ENCODE measurements around the gene TTYH2.
"Not testable (repeated sequence)": the region's sequence is repeated elsewhere in the genome, so short reads cannot be mapped to it uniquely, and the experiment has no call there.

The TTYH2 gene

DNA sequence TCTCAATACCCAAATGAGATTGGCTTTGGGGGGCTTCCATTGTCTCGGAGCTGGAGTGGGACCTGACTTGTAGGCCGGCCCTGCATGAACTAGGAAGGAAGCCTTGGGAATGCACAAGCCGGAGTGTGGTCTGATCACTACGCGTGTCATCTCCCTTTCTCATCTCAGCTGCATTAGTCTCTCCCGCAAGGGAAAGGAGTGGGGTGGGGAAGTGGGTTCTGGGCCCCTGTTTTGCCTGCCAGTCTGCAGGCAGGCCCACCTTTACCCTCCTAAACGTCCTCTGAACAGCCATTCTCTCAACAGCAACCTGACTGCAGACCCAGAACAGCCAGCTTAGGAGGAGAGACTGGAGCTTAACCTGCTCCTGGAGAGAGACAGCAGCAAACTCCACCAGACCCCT is 49.2 kb downstream of the TTYH2 start:
- no peak for DNase-seq (ENCODE audit: low read depth in 2 of 2)

DNA sequence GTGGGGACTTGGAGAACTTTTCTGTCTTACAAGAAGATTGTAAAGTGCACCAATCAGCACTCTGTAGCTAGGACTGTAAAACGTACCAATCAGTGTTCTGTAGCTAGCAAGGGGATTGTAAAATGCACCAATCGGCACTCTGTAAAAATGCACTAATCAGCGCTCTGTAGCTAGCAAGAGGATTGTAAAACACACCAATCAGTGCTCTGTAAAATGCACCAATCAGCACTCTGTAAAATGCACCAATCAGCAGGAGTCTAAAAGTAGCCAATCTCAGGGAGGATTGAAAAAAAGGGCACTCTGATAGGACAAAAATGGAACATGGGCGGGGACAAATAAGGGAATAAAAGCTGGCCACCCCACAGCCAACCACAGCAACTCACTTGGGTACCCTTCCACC is 53.7 kb downstream of the TTYH2 start:
- not testable (repeated sequence) for DNase-seq (ENCODE audit: low read depth in 2 of 2)

DNA sequence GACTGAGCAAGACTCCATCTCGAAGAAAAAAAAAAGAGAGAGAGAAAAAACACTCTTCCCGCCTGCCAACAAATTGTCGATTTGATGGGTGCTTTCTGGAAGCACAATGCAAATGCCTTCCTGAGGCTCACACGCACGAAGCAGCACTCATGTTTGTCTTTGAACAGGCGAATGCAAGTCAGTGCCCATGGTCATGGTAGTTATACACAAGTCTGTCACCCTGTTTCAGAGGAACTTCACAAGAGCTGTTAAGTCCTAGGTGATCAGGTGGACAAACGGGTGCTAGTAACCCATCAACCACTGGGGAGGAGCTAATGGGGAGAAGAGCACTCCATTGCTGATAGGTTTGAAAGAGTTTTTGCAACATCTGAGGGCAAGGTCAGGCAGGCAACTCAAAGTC is 54.2 kb downstream of the TTYH2 start:
- no peak for DNase-seq (ENCODE audit: low read depth in 2 of 2)

DNA sequence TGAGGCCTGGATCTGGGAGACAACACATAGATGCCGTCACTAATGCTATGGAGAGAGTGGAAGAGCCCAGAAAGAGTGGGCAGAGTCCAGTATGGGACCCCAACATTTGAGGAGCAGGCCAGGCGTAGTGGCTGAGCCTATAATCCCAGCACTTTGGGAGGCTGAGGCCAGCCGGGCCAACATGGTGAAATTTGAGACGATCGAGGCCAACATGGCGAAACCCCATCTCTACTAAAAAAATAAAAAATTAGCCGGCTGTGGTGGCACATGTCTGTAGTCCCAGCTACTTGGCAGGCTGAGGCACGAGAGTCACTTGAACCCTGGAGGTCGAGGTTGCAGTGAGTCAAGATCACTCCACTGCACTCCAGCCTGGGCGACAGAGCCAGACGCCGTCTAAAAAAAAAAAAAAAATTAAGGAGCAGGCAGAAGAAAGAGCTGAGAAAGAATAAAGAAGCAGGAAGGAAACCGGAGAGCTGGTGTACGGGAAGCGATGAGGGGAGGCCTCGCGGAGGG is 54.7 kb downstream of the TTYH2 start:
- no peak for DNase-seq (ENCODE audit: low read depth in 2 of 2)

DNA sequence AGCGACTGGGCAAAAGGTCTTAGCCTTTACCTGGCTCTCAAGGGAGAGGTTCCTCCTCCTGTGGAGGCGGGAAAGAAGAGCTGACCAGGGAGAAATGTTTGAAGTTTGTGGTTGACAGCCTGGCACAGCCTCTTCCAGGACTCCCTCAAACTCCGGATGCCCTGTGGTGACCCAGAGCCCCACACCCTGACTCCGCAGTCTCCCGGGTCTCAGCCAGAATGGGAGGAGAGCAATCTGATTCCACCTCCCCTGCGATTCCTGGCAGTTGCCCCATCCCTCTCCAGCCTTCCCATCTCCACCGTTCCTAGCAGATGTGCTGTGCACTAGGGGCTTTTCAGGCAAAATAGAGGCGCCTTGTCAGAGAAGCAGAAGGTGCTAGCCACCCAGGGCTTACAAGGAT is 55.2 kb downstream of the TTYH2 start:
- no peak for DNase-seq (ENCODE audit: low read depth in 2 of 2)

DNA sequence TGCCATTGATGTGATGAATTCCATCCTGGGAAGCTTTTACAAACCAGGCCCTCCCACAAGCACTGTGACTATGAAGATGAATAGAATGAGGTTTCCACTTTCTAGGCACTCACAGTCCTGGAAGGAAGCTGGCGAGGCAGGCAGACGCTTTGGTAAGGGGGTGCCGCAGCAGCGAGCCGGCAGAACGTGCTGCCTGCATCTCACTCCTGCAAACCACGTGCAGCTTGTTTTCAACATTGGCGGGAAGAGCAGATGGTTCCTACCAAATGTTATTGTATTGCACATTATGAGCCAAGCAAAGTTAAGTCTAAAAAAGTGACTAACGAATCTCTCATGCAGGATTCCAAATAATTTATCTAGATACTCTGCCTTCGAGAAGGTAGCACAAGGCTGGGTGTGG is 57.0 kb downstream of the TTYH2 start:
- DNase-seq (ENCODE audit: low read depth in 2 of 2): no peak

DNA sequence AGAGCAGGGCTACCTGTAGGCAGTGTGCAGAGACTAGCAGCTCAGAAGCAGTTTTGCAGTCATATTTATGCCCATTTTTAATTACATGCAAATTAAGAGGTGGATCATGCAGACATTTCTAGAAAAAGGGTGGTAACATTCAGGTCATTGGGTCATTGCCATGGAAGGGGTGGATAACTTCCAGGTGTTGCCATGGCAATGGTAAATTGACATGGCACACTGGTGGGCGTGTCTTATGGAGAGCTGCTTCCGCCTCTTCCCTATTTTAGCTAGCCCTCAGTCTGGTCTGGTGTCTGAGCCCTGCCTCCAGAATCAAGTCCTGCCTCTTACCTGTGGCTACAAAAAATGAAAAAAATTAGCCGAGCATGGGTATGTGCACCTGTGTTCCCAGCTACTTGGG is 57.9 kb downstream of the TTYH2 start:
- DNase-seq (ENCODE audit: low read depth in 2 of 2): no peak

DNA sequence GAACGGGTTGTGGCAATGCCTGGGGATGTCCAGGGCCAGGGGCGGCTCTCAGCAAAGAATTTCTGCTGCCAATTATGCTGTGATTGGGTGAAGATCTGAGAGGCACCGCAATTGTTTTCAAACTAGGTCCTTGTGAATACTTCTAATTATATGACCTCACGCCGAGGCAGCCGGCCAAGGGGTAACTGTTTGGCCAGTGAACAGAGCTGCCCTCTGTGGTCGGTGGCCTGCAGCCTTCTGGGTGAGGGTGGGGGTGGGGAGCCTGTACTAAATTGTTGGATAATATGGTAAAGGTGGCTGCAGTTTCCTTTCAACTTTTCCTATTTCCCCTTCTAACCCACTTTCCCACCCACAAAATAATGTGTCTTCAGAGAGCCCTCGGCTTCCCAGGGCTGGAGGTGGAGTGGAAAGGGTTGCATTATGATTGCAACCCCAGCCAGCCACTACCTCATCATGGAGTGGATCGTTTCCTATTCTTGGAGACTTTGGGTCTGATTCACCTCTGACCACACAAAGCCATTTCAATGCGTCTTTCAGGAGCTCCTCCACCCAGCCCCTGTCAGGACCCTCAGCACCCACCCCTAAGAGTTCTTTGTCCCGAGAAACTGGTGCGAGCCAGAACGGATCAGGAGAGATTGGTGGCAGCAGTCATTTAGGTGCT is 58.7 kb downstream of the TTYH2 start:
- DNase-seq (ENCODE audit: low read depth in 2 of 2): no peak

DNA sequence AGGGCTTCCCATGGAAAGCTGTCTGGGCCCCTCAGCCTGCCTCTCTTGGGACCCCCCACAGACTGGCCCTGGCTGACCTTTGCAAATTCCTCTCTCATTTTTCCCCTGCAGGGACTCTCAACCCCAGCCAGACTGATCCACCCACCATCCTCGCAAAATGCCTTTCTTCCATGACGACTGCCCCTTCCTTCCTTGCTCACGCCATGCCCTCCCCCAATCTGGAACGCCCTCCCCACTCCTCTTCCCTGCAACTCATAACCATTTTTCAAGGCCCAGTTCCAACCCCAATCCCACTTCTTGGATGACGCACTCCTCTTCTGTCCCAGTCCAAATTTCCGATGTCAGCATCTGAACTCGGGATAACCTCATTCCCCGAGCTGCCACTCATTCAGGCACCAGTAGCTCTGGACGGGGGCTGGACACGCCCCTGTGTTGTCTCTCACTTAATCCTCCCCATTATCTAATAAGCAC is 59.4 kb downstream of the TTYH2 start:
- no peak for DNase-seq (ENCODE audit: low read depth in 2 of 2)

DNA sequence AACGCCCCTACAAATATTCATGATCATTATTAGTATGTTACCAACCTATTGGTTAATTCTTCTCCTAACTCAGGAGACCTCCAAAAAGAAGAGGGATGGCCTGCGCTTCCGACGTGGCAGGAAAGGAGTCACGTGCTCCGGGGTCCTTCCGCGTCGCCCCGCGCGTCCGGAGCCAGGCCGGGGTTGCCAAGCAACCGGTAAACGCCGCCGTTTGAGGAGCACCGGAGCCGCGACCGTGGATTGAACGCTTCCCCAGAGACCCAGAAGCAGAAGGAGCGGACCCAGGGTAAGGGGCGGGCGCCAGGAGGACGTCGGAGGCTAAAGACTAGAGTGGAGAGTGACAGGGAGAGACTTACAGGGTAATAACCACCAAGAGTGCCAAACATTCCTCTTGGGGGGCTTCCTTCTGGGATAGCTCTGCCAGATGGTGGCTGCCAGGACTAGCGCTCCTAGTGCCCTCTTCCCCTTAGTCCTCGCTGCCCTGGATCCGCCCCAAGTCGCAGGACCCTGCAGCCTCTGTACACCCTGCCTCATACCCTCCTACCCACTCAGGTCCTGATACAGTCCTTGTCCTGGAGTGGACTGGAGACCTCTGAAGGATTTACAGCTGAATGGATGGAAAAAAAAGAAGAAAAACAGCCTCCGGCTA is 60.8 kb downstream of the TTYH2 start, which contains the start of gene DNAI2:
Gene DNAI2 (plus strand): TSS at position 175 of the 649 bp plus-strand sequence. CDS start 7,584 bp downstream, outside the sequence.
- no peak for DNase-seq (ENCODE audit: low read depth in 2 of 2)

DNA sequence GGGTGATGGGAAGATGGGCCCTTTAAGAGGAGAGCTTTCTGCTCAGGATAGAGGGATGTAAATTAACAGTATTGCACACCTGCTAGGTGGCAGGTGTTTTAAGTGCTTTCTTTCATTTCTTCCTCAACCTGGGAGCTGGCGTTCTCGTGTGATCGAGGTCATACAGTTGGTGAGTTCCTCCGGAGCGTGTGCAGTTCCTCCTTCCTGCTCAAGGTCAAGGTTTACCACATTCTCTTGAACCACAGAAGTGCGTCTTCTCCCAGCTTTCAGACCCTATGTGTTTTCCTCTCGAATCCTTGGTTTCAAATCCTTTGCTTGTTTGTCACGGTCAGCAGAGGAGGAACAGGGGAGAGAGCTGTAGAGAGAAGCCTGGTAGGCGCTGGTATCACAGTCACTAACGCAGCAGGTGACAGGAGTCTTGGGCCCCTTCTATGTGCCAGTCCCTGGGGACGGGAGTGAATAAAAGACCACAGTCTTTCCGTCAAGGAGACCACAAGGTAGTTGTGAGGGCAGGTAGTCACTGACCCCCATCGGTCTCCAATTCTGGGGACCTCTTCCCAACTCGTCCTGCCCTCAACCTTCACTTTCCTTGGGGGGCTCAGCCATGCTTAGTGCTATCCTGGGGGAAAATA is 61.5 kb downstream of the TTYH2 start:
- DNase-seq (ENCODE audit: low read depth in 2 of 2): no peak

DNA sequence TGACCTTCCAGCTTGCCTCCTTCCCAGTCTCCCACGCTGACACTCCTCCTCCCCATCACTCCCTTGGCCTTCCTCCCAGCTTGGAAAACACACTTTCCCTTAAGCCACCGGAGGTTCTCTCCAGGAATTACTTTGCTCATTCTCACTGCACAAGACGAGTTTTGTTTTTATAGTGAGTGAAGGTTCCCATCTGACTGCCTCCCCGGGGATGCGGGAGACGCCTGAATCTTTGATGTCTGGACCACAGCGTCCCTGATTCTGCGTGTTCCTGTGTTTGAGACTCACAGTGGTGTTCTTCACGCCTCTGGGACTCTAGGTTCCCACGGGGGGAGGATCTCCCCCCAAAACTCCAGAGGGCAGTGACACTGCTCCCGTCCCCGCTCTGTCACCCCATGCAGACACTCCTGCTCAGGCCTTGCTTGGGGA is 62.7 kb downstream of the TTYH2 start:
- DNase-seq (ENCODE audit: low read depth in 2 of 2): no peak

DNA sequence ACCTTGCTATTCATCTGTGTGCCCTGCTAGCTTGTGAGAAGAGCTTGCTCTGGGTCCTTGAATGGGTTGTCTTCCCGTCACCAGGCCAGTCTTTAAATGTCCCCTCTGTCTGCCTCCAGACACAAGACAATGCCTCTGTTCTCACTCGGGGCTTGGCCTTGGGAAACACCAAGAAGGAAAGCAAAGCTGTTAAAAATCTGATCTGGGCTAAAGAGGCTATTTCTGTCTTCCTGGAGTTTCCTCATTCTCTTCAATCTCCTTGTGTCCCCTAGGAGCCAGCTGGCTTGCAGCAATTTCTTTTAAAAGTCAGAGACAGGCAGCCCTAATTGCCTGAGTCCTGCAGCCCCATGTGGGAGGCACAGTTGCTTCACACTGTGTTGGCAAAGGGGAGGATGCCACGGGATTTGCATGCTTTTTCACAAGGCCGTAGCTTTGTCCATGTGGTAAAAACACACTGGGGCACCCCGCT is 63.2 kb downstream of the TTYH2 start:
- DNase-seq (ENCODE audit: low read depth in 2 of 2): no peak

DNA sequence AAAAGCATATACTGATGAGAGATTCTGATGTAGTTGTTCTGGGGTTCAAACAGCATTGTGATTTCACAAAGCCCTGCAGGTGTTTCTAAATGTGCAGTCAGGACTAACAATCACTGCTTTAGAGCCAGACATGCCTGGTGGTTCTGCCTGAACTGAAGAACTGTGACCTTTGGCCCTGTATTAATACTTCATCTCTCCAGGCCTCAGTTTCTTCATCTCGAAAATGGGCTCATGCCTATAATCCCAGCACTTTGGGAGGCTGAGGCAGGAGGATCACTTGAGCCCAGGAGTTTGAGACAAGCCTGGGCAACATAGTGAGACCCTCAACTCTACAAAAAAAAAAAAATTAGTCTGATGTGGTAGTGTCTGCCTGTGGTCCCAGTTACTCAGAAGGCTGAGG is 64.6 kb downstream of the TTYH2 start:
- no peak for DNase-seq (ENCODE audit: low read depth in 2 of 2)

DNA sequence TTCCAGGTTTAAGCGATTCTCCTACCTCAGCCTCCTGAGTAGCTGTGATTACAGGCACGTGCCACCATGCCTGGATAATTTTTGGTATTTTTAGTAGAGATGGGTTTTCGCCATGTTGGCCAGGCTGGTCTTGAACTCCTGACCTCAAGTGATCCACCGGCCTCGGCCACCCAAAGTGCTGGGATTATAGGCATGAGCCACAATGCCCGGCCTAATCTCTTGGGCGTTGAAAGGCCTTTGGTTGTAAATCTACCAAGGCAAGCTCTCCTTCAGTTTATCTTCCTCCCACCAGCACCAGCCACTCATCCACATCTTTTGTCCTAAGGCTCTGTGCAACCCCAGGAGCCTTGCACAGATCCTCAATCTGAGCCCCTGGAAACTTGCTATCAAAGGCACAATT is 66.2 kb downstream of the TTYH2 start:
- not testable (repeated sequence) for DNase-seq (ENCODE audit: low read depth in 2 of 2)

DNA sequence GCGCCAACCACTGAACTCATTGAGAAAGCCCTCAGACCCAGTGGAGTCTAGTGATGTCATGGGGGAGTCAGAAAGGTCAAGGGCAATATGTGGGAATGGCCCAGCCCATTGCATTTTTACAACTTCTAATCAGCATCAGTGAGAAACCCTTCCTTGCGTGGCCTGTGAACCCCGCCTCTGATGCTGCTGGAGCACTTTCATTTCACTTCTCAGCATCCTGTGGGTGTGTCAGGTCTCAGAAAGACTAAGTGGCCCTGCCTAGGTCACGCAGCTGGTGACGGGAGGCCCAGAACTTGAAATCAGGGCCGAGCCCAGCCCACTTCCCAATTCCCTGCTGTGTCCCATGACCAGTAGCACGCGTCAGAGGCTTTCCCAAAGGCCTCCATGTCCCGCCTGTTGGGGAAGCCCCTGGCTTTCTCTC is 66.7 kb downstream of the TTYH2 start:
- peak; percentile 23 to 34 for DNase-seq (ENCODE audit: low read depth in 2 of 2)

DNA sequence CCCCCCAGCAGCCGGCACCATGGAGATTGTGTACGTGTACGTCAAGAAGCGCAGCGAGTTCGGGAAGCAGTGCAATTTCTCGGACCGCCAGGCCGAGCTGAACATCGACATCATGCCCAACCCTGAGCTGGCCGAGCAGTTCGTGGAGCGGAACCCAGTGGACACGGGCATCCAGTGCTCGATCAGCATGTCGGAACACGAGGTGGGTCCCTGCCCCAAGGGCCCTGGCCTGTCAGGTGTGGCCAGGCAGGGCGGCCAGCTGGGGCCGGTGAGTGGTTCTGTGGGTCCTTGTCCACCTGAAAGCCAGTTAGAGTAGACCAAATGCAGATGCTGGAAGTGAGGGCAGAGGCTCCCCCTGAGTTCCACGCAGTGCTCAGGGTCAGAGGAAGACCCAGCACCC is 68.4 kb downstream of the TTYH2 start:
- no peak for DNase-seq (ENCODE audit: low read depth in 2 of 2)

DNA sequence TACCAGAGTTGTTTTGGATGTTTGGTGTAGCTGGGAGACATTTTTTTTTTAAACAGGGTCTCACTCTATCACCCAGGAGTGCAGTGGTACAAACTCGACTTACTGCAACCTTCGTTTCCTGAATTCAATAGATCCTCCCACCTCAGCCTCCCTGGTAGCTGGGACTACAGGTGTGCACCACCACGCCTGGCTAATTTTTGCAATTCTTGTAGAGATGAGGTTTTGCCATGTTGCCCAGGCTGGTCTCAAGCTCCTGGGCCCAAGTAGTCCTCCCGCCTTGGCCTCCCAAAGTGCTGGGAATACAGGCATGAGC is 68.9 kb downstream of the TTYH2 start:
- DNase-seq (ENCODE audit: low read depth in 2 of 2): not testable (repeated sequence)

DNA sequence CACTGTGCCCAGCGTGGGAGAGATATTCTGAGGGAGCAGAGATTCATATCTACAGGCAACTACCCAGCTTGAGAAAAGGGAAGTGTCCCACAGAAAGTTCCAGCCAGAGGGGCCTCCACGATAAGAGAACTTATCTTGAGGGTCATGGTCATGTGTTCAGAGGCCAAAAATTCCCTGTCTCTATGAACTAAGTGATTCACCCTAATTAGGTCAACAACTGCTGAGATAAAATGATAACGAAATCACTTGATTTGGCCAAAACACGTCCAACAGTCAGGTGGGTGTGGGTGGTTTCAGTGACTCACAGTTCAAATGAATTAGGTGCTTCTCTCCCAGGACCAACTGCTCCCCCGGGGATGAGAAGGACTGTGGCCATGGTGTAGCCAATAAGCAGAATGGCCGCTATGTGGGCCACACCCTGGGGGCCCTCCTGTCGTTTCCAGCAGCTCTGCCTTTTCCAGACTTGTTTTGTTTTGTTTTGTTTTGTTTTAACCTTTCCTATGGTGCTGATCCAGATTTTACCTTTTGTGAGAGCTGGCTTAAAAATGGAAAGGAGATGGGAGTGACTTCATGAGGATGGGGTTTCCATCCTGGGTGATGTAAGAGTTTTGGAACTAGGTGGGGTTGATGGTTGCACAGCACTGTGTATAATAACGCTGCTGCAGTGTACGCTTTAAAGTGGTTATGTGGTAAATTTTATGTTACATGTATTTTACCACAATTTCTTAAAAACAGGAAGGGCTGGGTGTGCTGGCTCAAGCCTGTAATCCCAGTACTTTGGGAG is 69.4 kb downstream of the TTYH2 start:
- DNase-seq (ENCODE audit: low read depth in 2 of 2): no peak

DNA sequence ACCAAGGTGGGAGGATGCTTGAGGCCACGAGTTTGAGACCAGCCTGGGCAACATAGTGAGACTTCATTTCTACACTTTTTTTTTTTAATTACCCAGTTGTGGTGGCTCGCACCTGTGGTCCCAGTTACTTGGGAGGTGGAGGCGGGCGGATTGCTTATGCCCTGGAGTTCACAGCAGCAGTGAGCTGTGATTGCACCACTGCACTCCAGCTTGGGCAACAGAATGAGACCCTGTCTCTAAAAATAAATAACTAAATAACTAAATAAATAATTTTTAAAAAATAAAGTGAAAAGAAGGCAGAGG is 70.0 kb downstream of the TTYH2 start:
- no peak for DNase-seq (ENCODE audit: low read depth in 2 of 2)

DNA sequence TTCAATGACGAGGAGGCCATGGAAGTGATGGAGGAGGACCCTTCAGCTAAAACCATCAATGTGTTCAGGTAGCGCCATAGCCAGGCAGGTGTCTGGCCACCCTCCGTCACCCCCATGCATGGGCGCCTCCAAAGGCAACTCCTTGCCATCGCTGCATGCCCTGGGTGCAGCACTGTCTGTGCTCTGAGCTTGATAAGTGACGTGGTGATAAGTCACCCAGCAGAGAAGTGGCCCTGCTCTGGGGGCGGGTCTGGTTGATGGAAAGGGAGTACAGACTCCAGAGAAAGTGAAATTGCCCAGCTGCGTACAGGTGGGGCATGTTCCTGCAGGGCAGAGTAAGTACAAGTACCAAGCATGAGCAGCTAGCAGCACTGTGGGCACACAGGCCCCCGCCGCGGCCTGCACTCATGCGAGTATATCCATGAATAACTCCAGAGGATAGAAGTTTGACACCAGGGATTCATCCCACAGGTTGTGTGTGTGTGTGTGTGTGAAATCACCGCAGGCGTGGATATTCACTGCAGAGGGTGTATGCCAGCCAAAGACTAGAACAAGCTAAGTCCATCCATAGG is 73.7 kb downstream of the TTYH2 start:
- DNase-seq (ENCODE audit: low read depth in 2 of 2): no peak

DNA sequence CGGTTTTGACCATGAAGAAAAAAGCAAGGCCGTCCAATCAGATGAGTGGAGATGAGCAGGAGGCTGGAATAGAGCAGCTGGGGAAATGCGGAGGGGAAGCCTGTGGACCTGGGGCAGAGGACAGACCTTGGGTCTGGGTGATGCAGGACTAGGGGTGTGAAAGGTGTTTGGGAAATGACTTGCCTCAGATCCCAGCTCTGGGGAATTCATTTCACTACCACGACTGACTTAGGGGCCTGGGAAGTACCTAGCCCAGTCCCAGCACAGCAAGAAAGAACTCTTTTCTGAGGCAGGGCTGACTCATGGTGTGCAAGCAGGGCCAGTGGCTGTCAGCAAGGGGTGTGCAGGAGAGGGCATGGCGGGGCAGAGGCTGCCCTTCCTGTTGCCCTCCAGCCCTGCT is 75.4 kb downstream of the TTYH2 start:
- no peak for DNase-seq (ENCODE audit: low read depth in 2 of 2)

All from stimulated activated CD8-positive, alpha-beta memory T cell treated with anti-CD3 and anti-CD28 coated beads, Interleukin-2, amount 100 ng/mL, for 1 hour (primary cell).